PC-9 (cell line): Measurements from ENCODE around the gene EVI5L.

Experiments
- CTCF ChIP-seq: fragments of 200-600 bp; sonication (generic); conservative IDR thresholded peaks from 2 replicates; pipeline ENCODE4 v1.6.1; 2017; ENCODE audit warnings: mixed run types, antibody characterized with exemption, mild to moderate bottlenecking, moderate library complexity
- EZH2 ChIP-seq: fragments of 200-600 bp; sonication (generic); IDR thresholded peaks from 2 replicates; pipeline ENCODE4 v1.8.0; 2017; ENCODE audit warnings: antibody characterized with exemption, low read depth

GRCh38 chr19:7877249-7877836, 47.3 kb downstream of the EVI5L start:
- no peak for TF ChIP-seq CTCF
- TF ChIP-seq EZH2, result no peak
